K562 (cell line): Measurements from ENCODE around the gene BRD3OS. TPM values are rescaled to one million over a fixed set of nuclear protein-coding genes. Genes with fewer than 3 reads are reported as not detected.

ENCODE experiments used
- ATAC-seq: fragments of 200-7000 bp; cut with Tn5 transposase; 3 replicates; pipeline ENCODE4 v1.9.1; 2020; ENCODE audit warnings: moderate library complexity
- BruUV-seq: library from RNA; stranded (reverse); fragments of 400-500 nt; replicated peaks from 2 replicates; lab custom pipeline; 2021; lab: Mats Ljungman, UMichigan
- CTCF ChIA-PET: fragments of 300-600 bp; formaldehyde crosslinking; extraction: SDS; loops from one replicate; lab custom pipeline; 2021; ENCODE audit warnings: low intra/inter-chr PET ratio; lab: Yijun Ruan, JAX
- POLR2A ChIA-PET: fragments of 300-600, 350-650 bp; sonication (Branson Sonifier 250); formaldehyde crosslinking; extraction: SDS; loops from one replicate; lab custom pipeline; 2021; ENCODE audit warnings: antibody characterized with exemption, inconsistent platforms; lab: Yijun Ruan, JAX
- DNase-seq, 4 experiments: peaks; one replicate each; pipeline versions ENCODE4 v3.0.0 to v3.0.0-alpha.2; 2011 to 2018; ENCODE audit warnings: low spot score in 3 of 4, mixed read lengths in 3 of 4; ENCODE audit errors: extremely low read depth in 1 of 4
- FAIRE-seq: peaks from 2 replicates; lab custom pipeline; 2011; peaks lifted over from hg19 to GRCh38; lab: Jason Lieb, UNC
- H2AFZ ChIP-seq: 2 replicates; pipeline ENCODE4 v1.6.0; 2011; ENCODE audit warnings: low read depth, low read length, control low read depth, inconsistent platforms
- H3K27ac ChIP-seq: fragments of 200-600 bp; 3 replicates; pipeline ENCODE4 v1.8.0; 2011; ENCODE audit warnings: low read depth, mild to moderate bottlenecking, control low read depth, inconsistent platforms, low read length, moderate library complexity, mixed read lengths; ENCODE audit errors: extremely low read depth
- H3K27me3 ChIP-seq, 2 experiments: fragments of 300-600 bp in 1 of 2; 2 replicates in 1 of 2; 3 replicates in 1 of 2; pipeline versions ENCODE4 v1.6.0 to v1.8.0; 2011; ENCODE audit warnings: inconsistent platforms in 2 of 2, low read length in 2 of 2, mild to moderate bottlenecking in 1 of 2, mixed read lengths in 1 of 2, moderate library complexity in 1 of 2; ENCODE audit not compliant: control insufficient read depth in 2 of 2, insufficient read depth in 2 of 2
- H3K36me3 ChIP-seq: fragments of 300-600 bp; 3 replicates; pipeline ENCODE4 v1.8.0; 2011; ENCODE audit warnings: mild to moderate bottlenecking, low read length, inconsistent platforms; ENCODE audit not compliant: control insufficient read depth, insufficient read depth
- H3K4me1 ChIP-seq, 2 experiments: fragments of 200-600 bp in 1 of 2; replicated peaks in 1 of 2; 2 replicates in 1 of 2; 3 replicates in 1 of 2; pipeline versions ENCODE4 v1.5.1 to v1.8.0; 2011; ENCODE audit warnings: inconsistent platforms in 2 of 2, low read length in 2 of 2, mild to moderate bottlenecking in 1 of 2, mixed read lengths in 1 of 2, moderate library complexity in 1 of 2; ENCODE audit not compliant: control insufficient read depth in 2 of 2, insufficient read depth in 2 of 2
- H3K4me2 ChIP-seq: 2 replicates; pipeline ENCODE4 v1.6.1; 2011; ENCODE audit warnings: low read length, control low read depth, inconsistent platforms, mixed read lengths; ENCODE audit not compliant: insufficient read depth
- H3K4me3 ChIP-seq: fragments of 200-600 bp; sonication (generic), shearing (Covaris generic); 2 replicates; pipeline ENCODE4 v1.5.1; 2016; ENCODE audit warnings: control low read depth, inconsistent platforms
- H3K79me2 ChIP-seq: fragments of 200-600 bp; 3 replicates; pipeline ENCODE4 v1.8.0; 2011; ENCODE audit warnings: low read length, inconsistent platforms; ENCODE audit not compliant: control insufficient read depth, insufficient read depth
- H3K9ac ChIP-seq, 2 experiments: 2 replicates each; pipeline versions ENCODE4 v1.6.0 to v1.6.1; 2011; ENCODE audit warnings: low read depth in 2 of 2, low read length in 2 of 2, control low read depth in 1 of 2, inconsistent platforms in 1 of 2, mild to moderate bottlenecking in 1 of 2, mixed read lengths in 1 of 2; ENCODE audit not compliant: insufficient read depth in 1 of 2
- H3K9me1 ChIP-seq: one replicate; pipeline ENCODE4 v1.6.0; 2011; ENCODE audit warnings: inconsistent platforms, mild to moderate bottlenecking, low read length, moderate library complexity; ENCODE audit not compliant: control insufficient read depth, insufficient read depth
- H3K9me3 ChIP-seq: replicated peaks from 2 replicates; pipeline ENCODE4 v1.5.1; 2011; ENCODE audit warnings: low read depth, low read length, inconsistent platforms; ENCODE audit not compliant: control insufficient read depth, insufficient read depth
- H4K20me1 ChIP-seq: replicated peaks from 2 replicates; pipeline ENCODE4 v1.6.1; 2011; ENCODE audit warnings: low read length, inconsistent platforms, mixed read lengths; ENCODE audit not compliant: control insufficient read depth, insufficient read depth
- ARID1B ChIP-seq: fragments of 450-650 bp; IDR thresholded peaks from 2 replicates; pipeline ENCODE4 v1.6.1; 2016; ENCODE audit warnings: antibody characterized with exemption, mild to moderate bottlenecking, inconsistent platforms
- ATF7 ChIP-seq: fragments of 450-650 bp; IDR thresholded peaks from 2 replicates; pipeline ENCODE4 v1.7.1; 2014; ENCODE audit warnings: mild to moderate bottlenecking, moderate library complexity
- CUX1 ChIP-seq: fragments of 200-800 bp; sonication (Bioruptor generic); IDR thresholded peaks from 2 replicates; pipeline ENCODE4 v1.6.1; 2016; ENCODE audit warnings: missing genetic modification characterization, missing compliant biosample characterization
- HOMEZ ChIP-seq: fragments of 250-450 bp; sonication (Bioruptor Pico); IDR thresholded peaks from 2 replicates; pipeline ENCODE4 v1.4.0; 2020; ENCODE audit warnings: mild to moderate bottlenecking, moderate library complexity
- NR1H2 ChIP-seq: sonication (generic); formaldehyde crosslinking; IDR thresholded peaks from 2 replicates; pipeline ENCODE4 v1.4.0; 2020; ENCODE audit warnings: mild to moderate bottlenecking, missing genetic modification reagents
- PHTF2 ChIP-seq: fragments of 250-450 bp; sonication (Bioruptor Pico); IDR thresholded peaks from 2 replicates; pipeline ENCODE4 v1.5.0; 2021; ENCODE audit warnings: mild to moderate bottlenecking
- POLR2H ChIP-seq: IDR thresholded peaks from 2 replicates; pipeline ENCODE4 v1.6.1; 2016; ENCODE audit warnings: missing genetic modification characterization, low read depth, mild to moderate bottlenecking, control low read depth, missing compliant biosample characterization, moderate library complexity
- SIN3B ChIP-seq: fragments of 450-650 bp; IDR thresholded peaks from 2 replicates; pipeline ENCODE4 v1.6.1; 2017; ENCODE audit warnings: low read depth, mild to moderate bottlenecking, moderate library complexity
- SNRNP70 ChIP-seq: fragments of 200-400 bp; formaldehyde crosslinking; optimal IDR thresholded peaks from 2 replicates; pipeline ENCODE3; 2017; ENCODE audit warnings: low read depth, low read length
- ZBTB7A ChIP-seq: IDR thresholded peaks from 2 replicates; pipeline ENCODE4 v1.6.1; 2011; ENCODE audit warnings: low read depth, mild to moderate bottlenecking, low read length, moderate library complexity, borderline replicate concordance; ENCODE audit not compliant: control insufficient read depth
- ZFP1 ChIP-seq: fragments of 450-650 bp; formaldehyde crosslinking; IDR thresholded peaks from 2 replicates; pipeline ENCODE4 v1.4.0; 2020; ENCODE audit warnings: mild to moderate bottlenecking, mixed read lengths
- ZNF277 ChIP-seq: fragments of 250-450 bp; sonication (Bioruptor Pico); IDR thresholded peaks from 2 replicates; pipeline ENCODE4 v1.8.0; 2022; ENCODE audit warnings: inconsistent platforms, mild to moderate bottlenecking, moderate library complexity, borderline replicate concordance
- ZNF445 ChIP-seq: fragments of 250-450 bp; sonication (Bioruptor Pico); IDR thresholded peaks from 2 replicates; pipeline ENCODE4 v1.4.0; 2020; ENCODE audit warnings: low read depth, mild to moderate bottlenecking, moderate library complexity
- WGBS: fragments of 100-300 bp; shearing (Covaris generic); methylation state at CpG from one replicate; pipeline ENCODE4 v1.1.6; 2016; ENCODE audit warnings: low coverage, mixed read lengths; ENCODE audit not compliant: insufficient coverage; ENCODE audit errors: missing lambda C conversion rate; 5-methylcytosine and 5-hydroxymethylcytosine counted together
- in situ Hi-C: fragments of 300-500 bp; cut with MboI; formaldehyde crosslinking; loops from 4 replicates; pipeline ENCODE4 v1.15.0; 2018; ENCODE audit warnings: inconsistent platforms, mixed read lengths
- intact Hi-C: fragments of 100-400 bp; cut with micrococcal nuclease; formaldehyde crosslinking; loops from 2 replicates; pipeline ENCODE4 v1.14.2; 2022
- polyA plus RNA-seq, 8 experiments: library from polyadenylated mRNA; depleted of rRNA in 4 of 8; stranded (reverse) in 5 of 8; unstranded in 3 of 8; fragments of >200 nt; fragmentation: Nextera tagmentation in 2 of 8; fragmentation: Illumina TruSeq in 1 of 8; extraction: Ambion mirVana in 2 of 8; extraction: Trizol in 1 of 8; gene quantifications; 2 replicates each; pipeline versions ENCODE4 v1.2.1 to v1.2.3, GENCODE V29; 2011 to 2014; ENCODE audit warnings: inconsistent platforms in 1 of 8, missing spikeins in 1 of 8
- total RNA-seq, 7 experiments: library from RNA; depleted of rRNA in 6 of 7; stranded (reverse); fragments of >200 nt in 6 of 7; fragmentation: Illumina TruSeq in 2 of 7; extraction: Trizol in 2 of 7; gene quantifications; 2 replicates each; pipeline versions ENCODE4 v1.2.1 to v1.2.3, GENCODE V29; 2011 to 2021; ENCODE audit warnings: low replicate concordance in 1 of 7

BRD3OS gene
- total and polyA plus RNA-seq, 9 of the 15 experiments (the other 6 are each of a cell fraction or from before 2014, with no cell fraction given) = 1.1 to 8.7 (median 5.9) TPM

- peak overlapping the region in 1 of 2 experiments; percentile 43; a peak in 1 of 4 replicates for H3K9ac ChIP-seq
- peaks cover 10 to 26% of the 10 kb centered on the region in 2 experiments; a peak in 4 of 5 replicates for H3K4me1 ChIP-seq
- H3K4me3 ChIP-seq = no peak overlapping the region
- H3K27ac ChIP-seq = no peak overlapping the region
- intact Hi-C loops = no loop called here
- no peak for DNase-seq
- H3K9me1 ChIP-seq = no peaks in the 10 kb centered on the region
- H3K9me3 ChIP-seq = no peaks in the 10 kb centered on the region
- peaks cover 38 to 55% of the 10 kb centered on the region in 2 experiments for H3K27me3 ChIP-seq
- in situ Hi-C loops = no loop called here
- H4K20me1 ChIP-seq = 0 out of 2 replicates have a peak, but pooled peaks cover 3% of the 10 kb centered on the region
- ATAC-seq = no peak
- no TSS peak for BruUV-seq
- no peak for FAIRE-seq
- no peaks in the 10 kb centered on the region for H3K36me3 ChIP-seq
- H3K79me2 ChIP-seq = peaks cover 25% of the 10 kb centered on the region
- peak overlapping the region; percentile 83; the same call in 1 of the 2 replicates for H3K4me2 ChIP-seq
- H2AFZ ChIP-seq = no peak overlapping the region
- CTCF ChIA-PET = no interaction called here
- 2% methylated on average over 12 of the region's 12 CpGs for WGBS
- no peak for TF ChIP-seq ZNF445 (CRISPR knock-in tag)
- no peak for TF ChIP-seq ZNF277 (CRISPR knock-in tag)
- no peak for TF ChIP-seq PHTF2 (CRISPR knock-in tag)
- no peak for TF ChIP-seq NR1H2 (CRISPR knock-in tag)
- no peak for TF ChIP-seq ZFP1
- TF ChIP-seq SNRNP70 = no peak
- no peak for TF ChIP-seq CUX1 (CRISPR knock-in tag)
- no peak for TF ChIP-seq ZBTB7A
- TF ChIP-seq POLR2H (tag) = no peak
- no peak for TF ChIP-seq ARID1B
- TF ChIP-seq HOMEZ = no peak
- TF ChIP-seq SIN3B = no peak
- no peak for TF ChIP-seq ATF7
- TF ChIP-seq, all 486 proteins: peak for 0
- POLR2A ChIA-PET = no interaction called here
These were observed 44.5 kb downstream of the BRD3OS start for GRCh38 chr9:134069480-134070399.
